ENCODE results near the gene CDT1.

The CDT1 gene

GRCh38 chr16:88839026-88839529 lies 35.5 kb downstream of the CDT1 start:
- H3K9me3 ChIP-seq (ENCODE audit: control insufficient read depth, low read length) = no peaks in the 10 kb centered on the region
- no peak overlapping the region for H3K27ac ChIP-seq (ENCODE audit: insufficient read depth, low read depth, low read length, poor library complexity, severe bottlenecking)
- peaks cover 4% of the 10 kb centered on the region for H3K36me3 ChIP-seq (ENCODE audit: control insufficient read depth, insufficient read depth, low read length)
- no peak overlapping the region for H3K4me3 ChIP-seq (ENCODE audit: insufficient read depth, low read depth, low read length)
- no peaks in the 10 kb centered on the region for H3K4me1 ChIP-seq (ENCODE audit: control insufficient read depth, insufficient read depth, low read length)
- WGBS, 2 experiments = 93 to 94% methylated on average over 39 of the region's 39 CpGs
- no peaks in the 10 kb centered on the region for H3K27me3 ChIP-seq (ENCODE audit: control insufficient read depth, insufficient read depth, low read length, poor library complexity, severe bottlenecking)

GRCh38 chr16:88839745-88840599 lies 36.4 kb downstream of the CDT1 start:
- Histone ChIP-seq H3K27me3 (ENCODE audit: control insufficient read depth, insufficient read depth, low read length, poor library complexity, severe bottlenecking) (no peaks in the 10 kb centered on the region), H3K9me3 (ENCODE audit: control insufficient read depth, low read length) (no peaks in the 10 kb centered on the region), H3K27ac (ENCODE audit: insufficient read depth, low read depth, low read length, poor library complexity, severe bottlenecking) (no peak overlapping the region), H3K36me3 (ENCODE audit: control insufficient read depth, insufficient read depth, low read length) (peaks cover 4% of the 10 kb centered on the region), H3K4me3 (ENCODE audit: insufficient read depth, low read depth, low read length) (no peak overlapping the region), H3K4me1 (ENCODE audit: control insufficient read depth, insufficient read depth, low read length) (no peaks in the 10 kb centered on the region)
- 95 to 96% methylated on average over 24 of the region's 24 CpGs for WGBS, 2 experiments

- Histone ChIP-seq H3K27me3 (ENCODE audit: control insufficient read depth, insufficient read depth, low read length, poor library complexity, severe bottlenecking) (no peaks in the 10 kb centered on the region), H3K9me3 (ENCODE audit: control insufficient read depth, low read length) (no peaks in the 10 kb centered on the region), H3K27ac (ENCODE audit: insufficient read depth, low read depth, low read length, poor library complexity, severe bottlenecking) (no peak overlapping the region), H3K36me3 (ENCODE audit: control insufficient read depth, insufficient read depth, low read length) (peaks cover 4% of the 10 kb centered on the region), H3K4me3 (ENCODE audit: insufficient read depth, low read depth, low read length) (no peak overlapping the region), H3K4me1 (ENCODE audit: control insufficient read depth, insufficient read depth, low read length) (no peaks in the 10 kb centered on the region)
- WGBS, 2 experiments = 95 to 96% methylated on average over 30 of the region's 30 CpGs
Observed at GRCh38 chr16:88840600-88841215, 37.1 kb downstream of the CDT1 start.

- no peaks in the 10 kb centered on the region for H3K27me3 ChIP-seq (ENCODE audit: control insufficient read depth, insufficient read depth, low read length, poor library complexity, severe bottlenecking)
- no peak overlapping the region for H3K27ac ChIP-seq (ENCODE audit: insufficient read depth, low read depth, low read length, poor library complexity, severe bottlenecking)
- no peak overlapping the region for H3K4me3 ChIP-seq (ENCODE audit: insufficient read depth, low read depth, low read length)
- no peaks in the 10 kb centered on the region for H3K9me3 ChIP-seq (ENCODE audit: control insufficient read depth, low read length)
- 94 to 95% methylated on average over 40 of the region's 40 CpGs for WGBS, 2 experiments
- peaks cover 4% of the 10 kb centered on the region for H3K36me3 ChIP-seq (ENCODE audit: control insufficient read depth, insufficient read depth, low read length)
- no peaks in the 10 kb centered on the region for H3K4me1 ChIP-seq (ENCODE audit: control insufficient read depth, insufficient read depth, low read length)
Observed at GRCh38 chr16:88841521-88842307, 38.1 kb downstream of the CDT1 start.

- Histone ChIP-seq H3K27me3 (ENCODE audit: control insufficient read depth, insufficient read depth, low read length, poor library complexity, severe bottlenecking) (no peaks in the 10 kb centered on the region), H3K9me3 (ENCODE audit: control insufficient read depth, low read length) (no peaks in the 10 kb centered on the region), H3K27ac (ENCODE audit: insufficient read depth, low read depth, low read length, poor library complexity, severe bottlenecking) (no peak overlapping the region), H3K36me3 (ENCODE audit: control insufficient read depth, insufficient read depth, low read length) (peaks cover 4% of the 10 kb centered on the region), H3K4me3 (ENCODE audit: insufficient read depth, low read depth, low read length) (no peak overlapping the region), H3K4me1 (ENCODE audit: control insufficient read depth, insufficient read depth, low read length) (no peaks in the 10 kb centered on the region)
- 89 to 91% methylated on average over 15 of the region's 15 CpGs for WGBS, 2 experiments
Observed at GRCh38 chr16:88842308-88842756, 38.7 kb downstream of the CDT1 start.

GRCh38 chr16:88842806-88843205 lies 39.2 kb downstream of the CDT1 start:
- Histone ChIP-seq H3K36me3 (ENCODE audit: control insufficient read depth, insufficient read depth, low read length) (peaks cover 4% of the 10 kb centered on the region), H3K27me3 (ENCODE audit: control insufficient read depth, insufficient read depth, low read length, poor library complexity, severe bottlenecking) (no peaks in the 10 kb centered on the region), H3K4me1 (ENCODE audit: control insufficient read depth, insufficient read depth, low read length) (no peaks in the 10 kb centered on the region), H3K9me3 (ENCODE audit: control insufficient read depth, low read length) (no peaks in the 10 kb centered on the region), H3K27ac (ENCODE audit: insufficient read depth, low read depth, low read length, poor library complexity, severe bottlenecking) (no peak overlapping the region), H3K4me3 (ENCODE audit: insufficient read depth, low read depth, low read length) (no peak overlapping the region)
- WGBS, 2 experiments = 95% methylated on average over 25 of the region's 25 CpGs

GRCh38 chr16:88843256-88843655 lies 39.7 kb downstream of the CDT1 start:
- H3K27me3 ChIP-seq (ENCODE audit: control insufficient read depth, insufficient read depth, low read length, poor library complexity, severe bottlenecking) = no peaks in the 10 kb centered on the region
- 91 to 92% methylated on average over 20 of the region's 20 CpGs for WGBS, 2 experiments
- H3K36me3 ChIP-seq (ENCODE audit: control insufficient read depth, insufficient read depth, low read length) = peaks cover 4% of the 10 kb centered on the region
- no peak overlapping the region for H3K4me3 ChIP-seq (ENCODE audit: insufficient read depth, low read depth, low read length)
- no peaks in the 10 kb centered on the region for H3K9me3 ChIP-seq (ENCODE audit: control insufficient read depth, low read length)
- H3K27ac ChIP-seq (ENCODE audit: insufficient read depth, low read depth, low read length, poor library complexity, severe bottlenecking) = no peak overlapping the region
- no peaks in the 10 kb centered on the region for H3K4me1 ChIP-seq (ENCODE audit: control insufficient read depth, insufficient read depth, low read length)

GRCh38 chr16:88844419-88845036 lies 40.9 kb downstream of the CDT1 start:
- Histone ChIP-seq H3K27me3 (ENCODE audit: control insufficient read depth, insufficient read depth, low read length, poor library complexity, severe bottlenecking) (no peaks in the 10 kb centered on the region), H3K9me3 (ENCODE audit: control insufficient read depth, low read length) (no peaks in the 10 kb centered on the region), H3K4me1 (ENCODE audit: control insufficient read depth, insufficient read depth, low read length) (no peaks in the 10 kb centered on the region), H3K4me3 (ENCODE audit: insufficient read depth, low read depth, low read length) (no peak overlapping the region), H3K27ac (ENCODE audit: insufficient read depth, low read depth, low read length, poor library complexity, severe bottlenecking) (no peak overlapping the region), H3K36me3 (ENCODE audit: control insufficient read depth, insufficient read depth, low read length) (peaks cover 2% of the 10 kb centered on the region)
- 81% methylated on average over 11 of the region's 11 CpGs for WGBS, 2 experiments

GRCh38 chr16:88846088-88846487 lies 42.5 kb downstream of the CDT1 start:
- 94 to 96% methylated on average over 9 of the region's 9 CpGs for WGBS, 2 experiments
- no peaks in the 10 kb centered on the region for H3K4me1 ChIP-seq (ENCODE audit: control insufficient read depth, insufficient read depth, low read length)
- no peaks in the 10 kb centered on the region for H3K36me3 ChIP-seq (ENCODE audit: control insufficient read depth, insufficient read depth, low read length)
- H3K4me3 ChIP-seq (ENCODE audit: insufficient read depth, low read depth, low read length) = no peak overlapping the region
- no peaks in the 10 kb centered on the region for H3K27me3 ChIP-seq (ENCODE audit: control insufficient read depth, insufficient read depth, low read length, poor library complexity, severe bottlenecking)
- no peaks in the 10 kb centered on the region for H3K9me3 ChIP-seq (ENCODE audit: control insufficient read depth, low read length)
- H3K27ac ChIP-seq (ENCODE audit: insufficient read depth, low read depth, low read length, poor library complexity, severe bottlenecking) = no peak overlapping the region

Data from ectodermal cell (in vitro differentiated cells).